Endometrial microvascular endothelial cells (primary cell): ENCODE measurements around the gene DNAH1. TPM values are rescaled to one million over a fixed set of nuclear protein-coding genes. Genes with fewer than 3 reads are reported as not detected.

Source experiments
- in situ Hi-C: cut with HindIII; loops from 2 replicates; pipeline ENCODE4 v1.10.0; 2017; ENCODE audit warnings: low sequenced_read_pairs, low pct_unique_long_range_greater_than_20kb; ENCODE audit errors: inconsistent ontology term
- total RNA-seq: library from RNA; depleted of rRNA; stranded (reverse); fragments of >200 nt; gene quantifications from one replicate; pipeline ENCODE4 v1.2.3, GENCODE V29; 2015; ENCODE audit errors: inconsistent ontology term

Gene DNAH1
- total RNA-seq, 1 donor from 2014 or later: 2.1 TPM

DNA sequence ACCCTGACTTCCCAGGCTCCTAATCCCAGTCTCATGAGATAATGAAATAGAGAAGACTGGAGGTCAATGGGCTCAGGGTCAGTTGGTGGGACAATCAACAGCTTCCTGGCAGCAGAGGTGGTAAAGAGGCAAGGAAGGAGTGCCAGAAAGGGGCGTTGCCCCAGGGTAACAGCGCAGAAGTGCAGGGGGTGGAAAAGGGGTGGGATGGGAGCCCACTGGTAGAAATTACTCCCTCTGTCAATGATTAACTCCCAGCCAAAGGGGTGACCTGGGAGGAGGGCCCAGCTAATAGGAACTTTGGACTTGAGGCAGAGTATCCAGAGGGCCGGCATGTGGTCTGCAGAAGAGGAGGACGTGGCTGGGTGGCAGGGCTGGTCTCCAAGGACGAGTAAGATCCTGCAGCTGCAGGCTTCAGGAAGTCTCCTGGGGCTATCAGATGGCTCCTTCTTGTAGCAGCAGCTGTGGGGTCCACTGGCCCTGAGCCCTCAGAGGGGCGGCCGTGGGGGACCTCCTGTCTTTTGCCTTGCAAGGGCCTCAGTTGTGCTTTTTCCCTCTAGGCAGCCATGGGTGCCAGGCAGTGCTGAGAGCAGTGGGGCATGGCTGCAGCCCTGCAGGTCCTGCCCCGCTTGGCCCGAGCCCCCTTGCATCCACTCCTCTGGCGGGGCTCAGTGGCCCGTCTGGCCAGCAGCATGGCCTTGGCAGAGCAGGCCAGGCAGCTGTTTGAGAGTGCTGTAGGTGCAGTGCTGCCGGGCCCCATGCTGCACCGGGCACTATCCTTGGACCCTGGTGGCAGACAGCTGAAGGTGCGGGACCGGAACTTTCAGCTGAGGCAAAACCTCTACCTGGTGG, 26.1 kb upstream of the DNAH1 start:
- in situ Hi-C loops: no loop called here

DNA sequence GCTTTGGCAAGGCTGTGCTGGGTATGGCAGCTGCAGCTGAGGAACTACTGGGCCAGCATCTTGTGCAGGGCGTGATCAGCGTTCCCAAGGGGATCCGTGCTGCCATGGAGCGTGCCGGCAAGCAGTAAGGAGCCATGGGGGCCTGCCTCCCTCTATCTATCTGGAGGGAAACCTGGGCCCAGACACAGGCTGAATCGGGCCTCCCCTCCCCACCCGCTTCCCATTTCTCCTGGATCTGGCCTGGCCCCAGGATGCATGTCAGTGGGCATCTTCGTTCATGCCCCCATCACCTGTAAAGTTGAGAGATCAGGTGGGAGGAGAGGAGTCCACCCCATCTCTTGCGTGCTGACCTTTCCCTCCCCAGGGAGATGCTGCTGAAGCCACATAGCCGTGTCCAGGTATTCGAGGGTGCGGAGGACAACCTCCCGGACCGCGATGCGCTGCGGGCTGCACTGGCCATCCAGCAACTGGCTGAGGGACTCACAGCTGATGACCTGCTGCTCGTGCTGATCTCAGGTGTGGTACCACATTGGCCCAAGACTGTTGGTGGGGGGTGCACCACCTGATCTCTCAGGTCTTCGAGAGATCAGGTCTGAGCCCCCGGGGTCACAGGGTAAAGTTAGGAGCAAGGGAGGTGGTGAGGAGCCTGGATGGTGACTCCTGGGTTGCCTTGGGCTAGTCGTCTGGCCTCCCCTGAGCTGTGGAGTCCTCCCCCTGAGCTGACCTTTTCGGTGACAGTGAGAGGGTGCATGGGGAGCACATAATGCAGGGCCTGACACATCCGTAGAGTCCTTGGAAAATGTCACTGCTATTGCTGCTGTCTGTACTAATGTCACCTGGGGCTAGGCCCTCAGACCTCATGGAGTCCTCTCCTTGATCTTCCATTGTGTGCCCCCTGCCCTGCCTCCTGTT, 25.3 kb upstream of the DNAH1 start:
- in situ Hi-C loops: no loop called here

DNA sequence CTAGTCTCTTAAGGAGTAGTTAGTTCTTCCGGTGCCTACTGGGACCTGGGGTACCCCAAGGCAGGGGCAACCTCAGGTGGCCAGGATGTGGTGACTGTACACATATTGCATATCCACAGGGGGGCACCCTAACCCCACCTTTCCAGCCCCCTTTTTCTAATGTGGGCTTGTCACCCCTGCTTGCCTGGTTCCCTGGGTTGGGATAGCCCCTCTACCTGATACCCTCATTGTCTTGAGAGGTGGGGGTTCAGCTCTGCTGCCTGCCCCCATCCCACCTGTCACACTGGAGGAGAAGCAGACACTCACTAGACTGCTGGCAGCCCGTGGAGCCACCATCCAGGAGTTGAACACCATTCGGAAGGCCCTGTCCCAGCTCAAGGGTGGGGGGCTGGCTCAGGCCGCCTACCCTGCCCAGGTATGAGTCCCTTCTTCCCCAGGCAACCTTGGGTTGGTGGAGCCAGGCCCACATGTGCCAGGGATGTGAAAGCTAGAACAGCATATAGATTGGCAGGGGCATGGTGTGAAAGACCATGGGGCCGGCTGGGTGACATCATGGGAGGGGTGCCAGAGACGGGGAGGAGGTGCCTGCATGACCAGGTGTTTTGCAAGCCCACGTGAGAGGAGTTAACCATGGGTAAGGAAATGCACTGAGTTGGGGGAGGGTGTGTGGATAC, 24.5 kb upstream of the DNAH1 start:
- in situ Hi-C loops: no loop called here

DNA sequence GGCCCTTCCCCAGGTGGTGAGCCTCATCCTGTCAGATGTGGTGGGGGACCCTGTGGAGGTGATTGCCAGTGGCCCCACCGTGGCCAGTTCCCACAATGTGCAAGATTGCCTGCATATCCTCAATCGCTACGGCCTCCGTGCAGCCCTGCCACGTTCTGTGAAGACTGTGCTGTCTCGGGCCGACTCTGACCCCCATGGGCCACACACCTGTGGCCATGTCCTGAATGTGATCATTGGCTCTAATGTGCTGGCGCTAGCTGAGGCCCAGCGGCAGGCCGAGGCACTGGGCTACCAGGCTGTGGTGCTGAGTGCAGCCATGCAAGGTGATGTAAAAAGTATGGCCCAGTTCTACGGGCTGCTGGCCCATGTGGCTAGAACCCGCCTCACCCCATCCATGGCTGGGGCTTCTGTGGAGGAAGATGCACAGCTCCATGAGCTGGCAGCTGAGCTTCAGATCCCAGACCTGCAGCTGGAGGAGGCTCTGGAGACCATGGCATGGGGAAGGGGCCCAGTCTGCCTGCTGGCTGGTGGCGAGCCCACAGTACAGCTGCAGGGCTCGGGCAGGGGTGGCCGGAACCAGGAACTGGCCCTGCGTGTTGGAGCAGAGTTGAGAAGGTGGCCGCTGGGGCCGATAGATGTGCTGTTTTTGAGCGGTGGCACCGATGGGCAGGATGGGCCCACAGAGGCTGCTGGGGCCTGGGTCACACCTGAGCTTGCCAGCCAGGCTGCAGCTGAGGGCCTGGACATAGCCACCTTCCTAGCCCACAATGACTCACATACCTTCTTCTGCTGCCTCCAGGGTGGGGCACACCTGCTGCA, 23.7 kb upstream of the DNAH1 start:
- in situ Hi-C loops: no loop called here

DNA sequence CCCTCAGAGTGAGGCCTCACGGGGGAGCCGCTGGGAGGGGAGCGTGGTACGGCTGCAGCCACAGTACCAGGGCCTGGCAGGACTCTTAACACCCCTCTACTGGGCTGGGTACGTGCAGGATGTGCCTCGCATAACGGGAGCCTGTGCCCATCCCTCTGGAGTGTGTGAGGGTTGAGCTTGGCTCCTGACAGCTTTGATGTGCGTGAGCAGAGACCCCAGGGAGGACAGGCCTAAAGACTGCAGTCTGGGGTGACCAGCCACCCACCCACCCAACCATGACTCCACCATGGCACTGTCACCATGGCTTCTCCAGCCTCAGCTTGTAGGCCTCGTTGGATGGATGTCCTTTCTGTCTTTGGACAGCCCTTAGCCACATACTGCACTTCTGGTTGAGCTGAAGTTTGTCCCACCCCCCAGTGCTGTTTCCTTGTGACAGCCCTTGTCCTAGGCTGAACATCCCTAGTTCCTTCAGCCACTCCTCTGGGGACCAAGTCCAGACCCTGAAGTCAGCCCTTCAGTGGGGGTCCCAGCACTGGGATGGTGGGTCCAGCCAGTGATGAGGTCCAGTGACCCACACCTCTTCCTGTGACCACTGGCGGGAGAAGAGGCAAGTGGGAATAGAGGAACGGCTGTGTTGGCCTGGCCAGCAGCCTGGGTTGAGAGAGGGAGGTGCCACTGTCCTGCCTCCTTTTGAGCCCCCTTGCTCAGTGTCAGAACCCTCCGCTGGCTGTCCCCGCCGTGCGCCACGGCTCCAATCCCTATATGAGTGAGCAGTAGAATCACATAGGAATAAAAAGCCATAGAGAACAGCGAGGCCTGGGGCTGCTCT, 22.4 kb upstream of the DNAH1 start:
- in situ Hi-C loops: no loop called here

DNA sequence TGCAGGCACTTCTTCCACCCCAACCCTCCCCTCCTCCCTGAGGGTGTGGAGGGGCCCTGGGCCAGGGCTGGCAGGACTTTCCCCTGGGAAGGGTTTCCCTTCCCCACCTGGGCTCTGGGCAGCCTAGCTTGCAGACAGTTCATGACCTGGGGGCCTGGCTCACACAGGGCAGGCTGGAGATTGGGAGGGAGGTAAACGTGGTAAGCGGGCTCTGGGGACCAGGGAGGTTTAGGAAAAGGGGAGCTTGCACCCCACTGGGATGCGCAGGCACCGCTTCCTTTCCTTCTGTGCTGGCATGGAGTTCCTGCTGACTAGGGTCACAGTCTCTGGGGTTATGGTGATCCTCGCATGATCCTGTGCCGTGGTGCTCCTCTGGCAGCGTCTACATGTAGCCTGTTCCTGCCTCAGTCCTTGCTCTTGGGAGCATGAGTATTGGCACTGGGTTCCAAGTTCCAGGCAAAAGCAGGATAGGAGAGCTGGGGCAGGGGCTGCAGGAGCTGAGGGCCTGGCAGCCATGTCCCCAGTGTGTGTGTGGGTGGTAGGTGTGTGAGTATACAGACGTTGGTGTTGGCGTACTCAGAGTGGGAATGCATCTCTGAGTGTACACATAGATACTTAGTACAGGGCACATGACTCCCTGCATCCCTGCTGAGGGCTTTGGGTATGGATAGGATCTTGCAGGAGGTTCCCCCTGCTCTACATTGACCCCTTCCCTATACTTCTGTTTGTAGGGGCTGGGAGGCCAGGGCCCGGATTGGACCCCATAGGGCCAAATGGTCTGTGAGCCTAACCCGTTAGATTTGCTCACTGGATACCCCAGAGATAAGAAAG, 21.6 kb upstream of the DNAH1 start:
- in situ Hi-C loops: no loop called here

DNA sequence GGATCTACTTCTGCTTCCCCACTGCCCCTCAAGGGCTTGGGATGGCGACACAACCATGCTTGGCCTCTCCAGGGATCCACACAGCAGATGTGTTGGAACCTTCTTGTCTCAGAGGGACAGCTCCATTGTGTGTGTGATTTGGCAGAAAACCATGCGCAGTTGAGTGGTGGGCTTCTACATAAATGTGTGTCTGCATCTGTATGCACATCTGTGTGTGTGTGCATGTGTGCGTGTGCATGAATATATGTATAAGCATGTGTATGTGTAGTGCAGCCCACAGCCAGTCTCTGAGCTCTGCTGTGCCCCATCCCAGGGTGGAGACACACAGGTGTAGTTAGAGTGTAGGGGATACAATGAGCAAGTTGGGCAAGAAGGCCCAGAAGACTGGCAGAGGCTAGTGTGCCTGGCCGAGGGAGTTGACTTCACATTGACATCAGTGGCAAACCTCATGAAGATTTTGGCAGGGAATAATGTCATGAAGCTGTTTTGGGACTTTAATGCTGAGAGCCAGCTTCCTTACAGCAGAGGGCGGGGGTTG, 20.4 kb upstream of the DNAH1 start:
- in situ Hi-C loops: no loop called here

DNA sequence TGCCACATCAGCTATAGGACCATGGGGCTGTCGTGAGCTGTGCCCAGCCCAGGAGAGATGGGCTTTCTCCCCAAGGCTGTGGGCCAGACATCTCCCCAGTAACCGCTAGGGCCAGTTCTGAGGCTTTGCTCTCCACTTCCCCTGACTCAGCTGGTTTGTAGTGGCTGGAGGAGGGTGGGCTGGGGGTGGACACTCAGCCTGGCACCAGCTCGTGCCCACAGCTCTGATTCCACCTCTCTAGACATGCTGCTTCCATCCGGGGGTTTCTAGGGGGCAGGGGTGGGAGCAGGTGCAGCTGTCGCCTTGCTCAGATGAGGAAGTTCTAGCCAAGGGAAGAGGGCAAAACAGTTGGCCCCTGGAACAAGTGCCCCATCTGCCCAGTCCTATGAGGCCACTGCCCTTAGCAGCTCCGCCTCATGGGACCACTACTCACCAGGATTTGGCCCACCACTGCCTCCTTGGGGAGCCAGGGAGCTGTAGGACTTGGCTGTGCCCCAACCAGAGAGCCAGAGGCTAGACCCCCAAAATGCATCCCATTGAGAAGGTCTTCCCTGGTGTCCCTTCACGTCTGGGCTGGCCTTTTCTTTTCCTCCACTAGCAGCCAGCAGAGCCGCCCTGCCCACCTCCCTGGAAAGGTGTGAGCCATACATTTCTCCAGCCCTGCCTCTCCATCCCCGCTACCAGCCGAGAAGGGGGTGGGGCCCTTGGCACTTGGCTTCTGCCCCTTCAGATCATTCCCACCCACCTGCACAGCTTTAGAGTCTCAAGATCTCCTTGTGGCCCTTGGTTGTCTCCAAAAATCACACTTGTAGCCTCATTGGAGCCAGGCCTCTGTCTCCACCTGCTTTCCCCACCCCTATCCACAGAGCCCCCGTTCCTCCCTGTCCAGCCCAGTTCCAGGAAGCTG, 18.6 kb upstream of the DNAH1 start:
- in situ Hi-C loops: no loop called here

DNA sequence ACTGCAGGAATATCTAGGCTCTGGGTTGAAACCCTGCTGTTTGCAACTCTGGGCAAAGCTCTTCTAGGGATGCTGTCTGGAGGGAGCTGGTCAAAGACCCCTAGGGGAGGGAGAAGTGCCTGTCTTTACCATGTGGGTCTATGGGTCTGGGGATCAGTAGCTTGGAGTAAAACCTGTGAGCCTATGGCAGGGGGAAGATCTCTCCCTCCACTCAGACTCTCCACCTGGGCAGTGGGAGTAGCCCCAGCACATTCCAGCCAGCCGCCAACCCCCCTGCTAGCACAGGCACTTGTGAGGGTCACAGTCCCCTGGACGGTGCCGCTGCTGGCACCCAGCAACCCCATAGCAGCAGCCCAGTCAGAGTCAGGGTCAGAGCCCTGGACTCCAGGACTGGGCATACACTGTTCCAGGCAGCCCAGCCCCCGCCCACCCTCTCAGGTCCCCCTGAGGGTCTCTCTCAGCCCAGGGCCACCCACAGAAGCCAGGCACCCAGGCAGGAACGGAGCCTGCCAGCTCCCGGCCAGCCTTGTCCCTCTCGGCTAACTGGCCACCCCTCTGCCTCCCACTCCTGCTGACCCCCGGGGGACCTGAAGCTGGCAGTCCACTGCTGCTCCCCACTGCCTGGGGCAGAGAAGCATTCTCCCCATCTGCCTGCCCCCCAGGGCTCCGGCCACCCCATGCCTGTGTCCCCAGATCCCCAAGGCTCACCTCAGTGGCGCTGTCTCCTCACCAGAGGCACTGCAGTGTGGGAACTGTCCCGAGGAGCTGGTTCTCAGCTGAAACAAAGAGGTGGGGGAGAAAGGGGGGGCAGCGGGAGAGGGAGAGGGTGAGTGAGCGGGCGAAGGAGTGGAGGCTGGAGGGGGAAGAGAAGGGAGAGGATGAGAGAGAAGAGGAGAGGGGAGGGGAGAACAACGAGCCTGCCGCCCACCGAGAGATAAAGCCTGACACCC, 17.7 kb upstream of the DNAH1 start:
- in situ Hi-C loops: no loop called here

DNA sequence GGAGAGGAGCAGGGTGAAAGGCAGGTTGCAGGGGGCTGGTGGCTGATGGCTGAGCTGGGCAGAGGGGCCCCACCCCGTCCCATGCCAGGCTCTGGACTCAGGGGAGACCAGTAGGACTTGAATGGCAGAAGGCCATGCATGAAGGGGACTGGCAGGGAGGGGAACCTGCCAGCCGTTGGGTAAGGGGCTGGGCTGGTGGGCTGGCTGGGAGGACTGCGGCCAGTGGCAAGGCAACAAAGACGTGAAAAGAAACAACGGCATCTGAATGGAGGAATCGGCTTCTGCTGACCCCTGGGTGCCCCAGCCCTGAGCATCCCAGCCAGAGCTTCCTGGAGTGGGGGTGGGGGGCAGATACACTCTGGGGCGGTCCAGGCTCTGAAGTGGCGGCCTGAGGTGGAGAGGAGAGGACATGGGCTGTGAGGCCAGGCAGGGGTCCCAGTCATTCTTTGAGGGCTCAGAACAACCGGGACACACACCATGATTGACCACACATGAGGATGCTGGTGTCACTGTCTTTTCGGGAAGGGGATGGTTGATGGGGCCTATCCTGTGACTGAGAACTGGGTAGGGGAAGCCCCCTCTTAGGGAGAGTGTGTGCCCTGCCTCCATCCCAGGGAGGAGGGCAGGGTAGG, 16.8 kb upstream of the DNAH1 start:
- in situ Hi-C loops: no loop called here

DNA sequence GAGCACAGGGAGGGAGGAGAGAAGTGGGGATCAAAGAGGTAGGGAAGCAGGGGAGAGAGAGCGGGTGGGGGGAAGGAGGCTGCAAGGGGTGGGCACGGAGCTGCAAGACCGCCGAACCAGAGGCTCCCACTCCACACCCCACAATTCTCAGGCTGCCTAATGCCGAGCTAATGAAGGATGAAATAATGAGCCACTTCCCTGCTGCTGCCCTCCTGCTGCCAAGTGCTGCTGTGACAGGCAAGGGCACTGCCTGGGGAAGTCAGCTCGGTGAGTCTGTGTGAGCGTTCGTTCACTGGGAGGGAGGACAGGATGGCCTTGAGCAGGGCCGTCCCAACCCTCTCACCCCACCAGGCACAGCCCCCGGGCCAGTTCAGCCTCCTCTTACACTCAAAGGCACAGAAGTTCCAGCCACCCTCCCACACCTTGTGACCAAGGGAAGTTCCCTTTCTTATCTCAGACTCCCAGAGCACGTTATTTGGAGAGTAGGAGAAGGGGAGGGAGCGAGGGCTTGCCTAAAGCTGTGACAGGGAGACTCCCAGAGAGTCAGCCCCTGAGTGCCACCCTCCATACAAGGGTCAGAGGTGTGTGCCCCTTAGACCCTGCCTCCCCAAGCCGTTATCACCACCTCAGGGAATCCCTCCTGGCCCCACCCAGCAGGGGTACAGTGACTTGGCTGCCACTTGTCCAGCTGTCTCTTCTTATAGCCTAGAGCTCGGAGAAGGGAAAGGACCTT, 16.1 kb upstream of the DNAH1 start:
- in situ Hi-C loops: no loop called here

DNA sequence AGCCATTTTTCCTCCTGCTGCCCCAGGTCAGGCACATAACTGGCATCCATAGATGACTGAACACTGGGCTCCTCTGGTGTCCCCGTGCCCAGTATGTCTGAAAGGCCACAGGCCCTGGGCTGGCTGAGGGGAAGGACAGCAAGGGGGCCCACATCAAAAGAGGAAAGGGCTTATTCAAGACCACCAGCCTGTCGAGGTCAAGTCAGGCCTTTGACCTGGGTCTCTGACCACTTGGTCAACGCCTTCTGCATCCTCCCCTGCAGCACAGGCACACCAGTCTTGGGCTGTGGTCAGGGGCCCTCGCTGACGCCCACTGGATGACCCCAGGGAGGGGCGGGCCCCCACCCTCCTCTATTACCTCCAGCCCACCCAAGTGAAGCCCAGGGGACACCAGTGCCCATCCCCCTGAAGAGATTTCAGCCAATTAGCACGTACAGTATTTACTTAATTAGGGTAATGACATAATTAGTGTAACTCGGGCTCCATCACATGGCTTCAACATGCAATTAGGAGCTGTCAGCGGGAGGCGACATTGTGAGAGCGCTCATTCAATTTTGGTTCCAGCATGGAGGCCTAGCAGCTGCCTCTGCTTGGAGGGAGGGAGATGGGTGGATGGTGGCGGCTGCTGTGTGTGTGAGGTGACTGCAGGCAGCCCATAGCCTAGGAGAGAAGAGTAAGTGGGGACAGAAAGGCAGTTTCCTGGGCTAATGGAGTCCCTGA, 13.5 kb upstream of the DNAH1 start:
- in situ Hi-C loops: no loop called here

DNA sequence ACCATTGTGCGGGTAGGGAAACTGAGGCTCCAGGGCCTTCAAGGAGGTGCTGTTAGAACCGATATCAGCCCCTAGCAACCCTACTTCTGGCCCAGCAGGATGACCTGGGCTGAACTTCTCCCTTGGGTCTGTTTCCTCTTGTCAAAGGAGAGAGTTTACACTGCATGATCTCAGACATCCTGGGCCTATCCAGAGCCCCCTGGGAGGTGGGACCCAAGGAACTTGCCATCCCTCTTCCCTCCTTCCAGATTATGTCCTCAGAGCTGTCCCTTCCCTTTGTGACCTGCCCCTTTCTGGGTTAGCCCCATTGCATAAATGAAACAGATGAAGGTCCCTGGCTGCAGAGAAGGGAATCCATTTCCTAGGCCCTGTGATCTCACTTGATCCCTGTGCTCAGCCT, 12.3 kb upstream of the DNAH1 start:
- in situ Hi-C loops: no loop called here
